ENCODE results near the gene SPEM2. TPM values are rescaled to one million over a fixed set of nuclear protein-coding genes. Genes with fewer than 3 reads are reported as not detected.
A peak's percentile ranks its signal among the peaks of the same experiment; 100 is the strongest.

The SPEM2 gene
- total RNA-seq, 1 experiment from 2014 or later = not detected

- BruUV-seq (replicated peaks) = no TSS peak
- DNase-seq (ENCODE audit: low read depth, low spot score) = no peak
- Histone ChIP-seq H3K4me2 (ENCODE audit: low read length) (no peak overlapping the region), H3K27ac (ENCODE audit: low read depth, low read length) (no peak overlapping the region), H3K79me2 (ENCODE audit: insufficient read depth, low read length) (peaks cover 8% of the 10 kb centered on the region; the same call in 1 of the 2 replicates), H2AFZ (ENCODE audit: low read depth, low read length, poor library complexity, severe bottlenecking) (no peak overlapping the region), H3K9me2 (ENCODE audit: insufficient read depth) (no peaks in the 10 kb centered on the region), H4K20me1 (ENCODE audit: insufficient read depth) (no peaks in the 10 kb centered on the region), H3K9ac (ENCODE audit: low read length) (no peak overlapping the region), H3K36me3 (ENCODE audit: control insufficient read depth in 1 of 2, insufficient read depth in 2 of 2, low read length in 2 of 2) (peaks cover 0 to 9% of the 10 kb centered on the region in 2 experiments; a peak in 2 of 4 replicates), H3K27me3 (ENCODE audit: insufficient read depth, low read length) (no peaks in the 10 kb centered on the region), H3K4me3 (replicated peaks in 1 of 2; ENCODE audit: low read depth in 1 of 2, low read length in 2 of 2) (no peak overlapping the region), H3K4me1 (ENCODE audit: control insufficient read depth in 1 of 2, insufficient read depth in 2 of 2, low read length in 2 of 2) (peaks cover 8 to 26% of the 10 kb centered on the region in 2 experiments; a peak in 3 of 4 replicates), H3K9me3 (ENCODE audit: control insufficient read depth in 1 of 2, insufficient read depth in 1 of 2, low read depth in 1 of 2, low read length in 2 of 2) (0 out of 4 replicates have a peak, but pooled peaks cover 0 to 7% of the 10 kb centered on the region in 2 experiments)
- POLR2A ChIA-PET = interaction anchor here (1.4 kb wide), 1 partner anchor 52 kb away, joined by 4 read pairs; the partner anchor contains the start of gene TMEM102
- CTCF ChIA-PET = no interaction called here
- RAD21 ChIA-PET (ENCODE audit: low non-redundant PET in 1 of 2, low total read pairs in 2 of 2, uncharacterized antibody in 2 of 2, unreplicated experiment in 2 of 2) = no interaction called here
- ATAC-seq = no peak
- TF ChIP-seq POLR2AphosphoS5 (IDR thresholded peaks at IDR 0.05; ENCODE audit: low read depth, low read length) (0 out of 2 replicates have a peak, but pooled peaks have one; percentile 8), CBX3 (IDR thresholded peaks at IDR 0.05; ENCODE audit: low read depth) (no peak), YY1 (IDR thresholded peaks at IDR 0.05; ENCODE audit: extremely low read depth, insufficient replicate concordance, low read depth, low read length) (no peak)
- intact Hi-C loops (cut with micrococcal nuclease) = no loop called here
Observed at GRCh38 chr17:7383371-7383741, 42.1 kb upstream of the SPEM2 start.

DNA sequence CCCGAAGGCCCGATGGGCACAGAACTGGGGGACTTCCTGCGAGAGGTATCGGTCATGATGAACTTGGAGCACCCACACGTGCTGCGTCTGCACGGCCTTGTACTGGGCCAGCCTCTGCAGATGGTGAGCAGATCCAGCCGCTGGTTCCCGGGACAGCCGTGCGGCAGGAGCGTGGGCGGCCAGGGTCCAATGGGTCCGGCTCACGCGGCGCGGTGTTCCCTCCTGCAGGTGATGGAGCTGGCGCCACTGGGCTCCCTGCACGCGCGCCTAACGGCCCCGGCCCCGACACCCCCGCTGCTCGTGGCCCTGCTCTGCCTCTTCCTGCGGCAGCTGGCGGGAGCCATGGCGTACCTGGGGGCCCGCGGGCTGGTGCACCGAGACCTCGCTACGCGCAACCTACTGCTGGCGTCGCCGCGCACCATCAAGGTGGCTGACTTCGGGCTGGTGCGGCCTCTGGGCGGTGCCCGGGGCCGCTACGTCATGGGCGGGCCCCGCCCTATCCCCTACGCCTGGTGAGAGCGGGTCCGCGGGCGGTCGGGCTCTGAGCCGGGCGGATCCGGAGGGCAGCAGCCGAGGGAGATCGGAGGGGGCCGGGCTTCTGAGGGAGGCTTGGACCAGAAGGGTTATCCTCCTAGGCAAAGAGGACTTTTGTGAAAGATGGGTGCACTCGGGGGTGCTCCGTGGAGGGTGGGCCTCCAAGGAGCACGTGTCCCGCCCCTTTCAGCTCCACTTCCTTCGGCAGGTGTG, 41.5 kb upstream of the SPEM2 start:
- no peak overlapping the region for H3K4me2 ChIP-seq (ENCODE audit: low read length)
- ChIA-PET CTCF (no interaction called here), POLR2A (no interaction called here), RAD21 (ENCODE audit: low non-redundant PET in 1 of 2, low total read pairs in 2 of 2, uncharacterized antibody in 2 of 2, unreplicated experiment in 2 of 2) (no interaction called here)
- H3K4me3 ChIP-seq (replicated peaks in 1 of 2; ENCODE audit: low read depth in 1 of 2, low read length in 2 of 2) = no peak overlapping the region
- BruUV-seq (replicated peaks) = no TSS peak
- H4K20me1 ChIP-seq (ENCODE audit: insufficient read depth) = no peaks in the 10 kb centered on the region
- H3K9me2 ChIP-seq (ENCODE audit: insufficient read depth) = no peaks in the 10 kb centered on the region
- H3K27ac ChIP-seq (ENCODE audit: low read depth, low read length) = no peak overlapping the region
- peaks cover 8% of the 10 kb centered on the region; the same call in 1 of the 2 replicates for H3K79me2 ChIP-seq (ENCODE audit: insufficient read depth, low read length)
- TF ChIP-seq YY1 (IDR thresholded peaks at IDR 0.05; ENCODE audit: extremely low read depth, insufficient replicate concordance, low read depth, low read length) (no peak), POLR2AphosphoS5 (IDR thresholded peaks at IDR 0.05; ENCODE audit: low read depth, low read length) (peak; percentile 4; the same call in 1 of the 2 replicates), CBX3 (IDR thresholded peaks at IDR 0.05; ENCODE audit: low read depth) (no peak)
- ATAC-seq = no peak
- no peak overlapping the region for H3K9ac ChIP-seq (ENCODE audit: low read length)
- H3K36me3 ChIP-seq (ENCODE audit: control insufficient read depth in 1 of 2, insufficient read depth in 2 of 2, low read length in 2 of 2) = peaks cover 0 to 12% of the 10 kb centered on the region in 2 experiments; a peak in 2 of 4 replicates
- no peak overlapping the region for H2AFZ ChIP-seq (ENCODE audit: low read depth, low read length, poor library complexity, severe bottlenecking)
- DNase-seq (ENCODE audit: low read depth, low spot score) = no peak
- peaks cover 8 to 26% of the 10 kb centered on the region in 2 experiments; a peak in 3 of 4 replicates for H3K4me1 ChIP-seq (ENCODE audit: control insufficient read depth in 1 of 2, insufficient read depth in 2 of 2, low read length in 2 of 2)
- H3K9me3 ChIP-seq (ENCODE audit: control insufficient read depth in 1 of 2, insufficient read depth in 1 of 2, low read depth in 1 of 2, low read length in 2 of 2) = 0 out of 4 replicates have a peak, but pooled peaks cover 0 to 7% of the 10 kb centered on the region in 2 experiments
- no peaks in the 10 kb centered on the region for H3K27me3 ChIP-seq (ENCODE audit: insufficient read depth, low read length)
- intact Hi-C loops (cut with micrococcal nuclease) = no loop called here

Data from HCT116 (cell line).